SK-N-SH (cell line): ENCODE results near the gene NTSR1. TPM values are rescaled to one million over a fixed set of nuclear protein-coding genes. Genes with fewer than 3 reads are reported as not detected.

Experiments
- CTCF ChIA-PET: fragments of 300-600, 350-600 bp; formaldehyde crosslinking; extraction: SDS; loops from one replicate; lab custom pipeline; 2021; lab: Yijun Ruan, JAX
- POLR2A ChIA-PET: fragments of 350-600 bp; sonication (Branson Sonifier 250); formaldehyde crosslinking; extraction: SDS; loops from one replicate; lab custom pipeline; 2020; ENCODE audit warnings: antibody characterized with exemption, inconsistent platforms; lab: Yijun Ruan, JAX
- DNase-seq: peaks from one replicate; pipeline ENCODE4 v3.0.0; 2012
- H2AFZ ChIP-seq: fragments of 200-600 bp; sonication (generic); 2 replicates; pipeline ENCODE4 v1.8.1; 2016; ENCODE audit warnings: antibody characterized with exemption, mild to moderate bottlenecking, low read depth
- H3F3A ChIP-seq: fragments of 200-600 bp; sonication (generic); replicated peaks from 2 replicates; pipeline ENCODE3; 2016; ENCODE audit warnings: antibody characterized with exemption, mild to moderate bottlenecking; ENCODE audit not compliant: insufficient read depth
- H3K27ac ChIP-seq, 2 experiments: fragments of 200-500 bp in 1 of 2; fragments of 200-600 bp in 1 of 2; sonication (Bioruptor generic) in 1 of 2; sonication (generic), shearing (Covaris generic) in 1 of 2; 2 replicates each; pipeline versions ENCODE4 v1.5.1 to v1.6.1; 2014 to 2016; ENCODE audit warnings: low read depth in 2 of 2, inconsistent platforms in 1 of 2, low read length in 1 of 2, mild to moderate bottlenecking in 1 of 2, mixed read lengths in 1 of 2
- H3K27me3 ChIP-seq: fragments of 200-600 bp; sonication (generic), shearing (Covaris generic); 2 replicates; pipeline ENCODE4 v1.6.1; 2016; ENCODE audit warnings: mixed run types; ENCODE audit not compliant: insufficient read depth
- H3K36me3 ChIP-seq, 2 experiments: fragments of 200-500 bp in 1 of 2; fragments of 200-600 bp in 1 of 2; sonication (Bioruptor generic) in 1 of 2; sonication (generic) in 1 of 2; replicated peaks in 1 of 2; 2 replicates each; pipeline versions ENCODE3 to v1.5.1; 2014 to 2016; ENCODE audit warnings: low read length in 1 of 2, mild to moderate bottlenecking in 1 of 2; ENCODE audit not compliant: insufficient read depth in 2 of 2, control insufficient read depth in 1 of 2
- H3K4me1 ChIP-seq, 2 experiments: fragments of 200-500 bp in 1 of 2; fragments of 200-600 bp in 1 of 2; sonication (Bioruptor generic) in 1 of 2; sonication (generic), shearing (Covaris generic) in 1 of 2; 2 replicates each; pipeline versions ENCODE4 v1.5.1 to v1.6.1; 2014 to 2016; ENCODE audit warnings: low read depth in 1 of 2, low read length in 1 of 2, mixed run types in 1 of 2; ENCODE audit not compliant: insufficient read depth in 2 of 2, control insufficient read depth in 1 of 2
- H3K4me2 ChIP-seq: fragments of 200-600 bp; sonication (generic), shearing (Covaris generic); 2 replicates; pipeline ENCODE4 v1.6.1; 2017; ENCODE audit warnings: mixed run types
- H3K4me3 ChIP-seq, 2 experiments: fragments of 200-500 bp in 1 of 2; fragments of 200-600 bp in 1 of 2; sonication (Bioruptor generic) in 1 of 2; sonication (generic), shearing (Covaris generic) in 1 of 2; 2 replicates each; pipeline versions ENCODE4 v1.5.1 to v1.8.1; 2014 to 2016; ENCODE audit warnings: low read depth in 2 of 2, inconsistent platforms in 1 of 2, low read length in 1 of 2, mild to moderate bottlenecking in 1 of 2, mixed read lengths in 1 of 2, moderate library complexity in 1 of 2
- H3K79me2 ChIP-seq: fragments of 200-600 bp; sonication (generic); 2 replicates; pipeline ENCODE4 v1.8.1; 2017; ENCODE audit warnings: mild to moderate bottlenecking; ENCODE audit not compliant: insufficient read depth
- H3K9ac ChIP-seq: fragments of 200-600 bp; sonication (generic); 2 replicates; pipeline ENCODE4 v1.6.1; 2017; ENCODE audit warnings: mixed run types
- H3K9me2 ChIP-seq: fragments of 200-600 bp; sonication (generic); 2 replicates; pipeline ENCODE4 v1.6.1; 2017; ENCODE audit warnings: mixed run types
- H3K9me3 ChIP-seq: fragments of 200-600 bp; sonication (generic); 2 replicates; pipeline ENCODE4 v1.6.1; 2017; ENCODE audit warnings: mixed run types, mild to moderate bottlenecking, moderate library complexity
- H4K20me1 ChIP-seq: fragments of 200-600 bp; sonication (generic); 2 replicates; pipeline ENCODE4 v1.6.1; 2017; ENCODE audit warnings: mild to moderate bottlenecking, mixed run types; ENCODE audit not compliant: insufficient read depth
- CHD2 ChIP-seq: fragments of 150-350 bp; IDR thresholded peaks from 2 replicates; pipeline ENCODE4 v1.6.1; 2018; ENCODE audit warnings: low read length; ENCODE audit not compliant: partially characterized antibody
- ELF1 ChIP-seq: IDR thresholded peaks from 2 replicates; pipeline ENCODE4 v1.4.0; 2012
- EP300 ChIP-seq, 2 experiments: IDR thresholded peaks; 2 replicates each; pipeline versions ENCODE4 v1.4.0 to v1.6.1; 2012; ENCODE audit warnings: borderline replicate concordance in 1 of 2, low read depth in 1 of 2, low read length in 1 of 2
- EZH2phosphoT487 ChIP-seq: fragments of 200-600 bp; sonication (generic); IDR thresholded peaks from 2 replicates; pipeline ENCODE4 v1.6.1; 2017; ENCODE audit warnings: low read depth, mixed run types, mild to moderate bottlenecking, antibody characterized with exemption, moderate library complexity, borderline replicate concordance
- FOXJ3 ChIP-seq: sonication (generic); formaldehyde crosslinking; IDR thresholded peaks from 2 replicates; pipeline ENCODE4 v1.5.1; 2020; ENCODE audit warnings: mild to moderate bottlenecking, missing genetic modification reagents
- FOXM1 ChIP-seq: IDR thresholded peaks from 2 replicates; pipeline ENCODE4 v1.4.0; 2012; ENCODE audit warnings: low read depth, mild to moderate bottlenecking
- GATA2 ChIP-seq: sonication (generic); formaldehyde crosslinking; IDR thresholded peaks from 2 replicates; pipeline ENCODE4 v1.5.0; 2020; ENCODE audit warnings: mild to moderate bottlenecking, missing genetic modification reagents
- JUND ChIP-seq: IDR thresholded peaks from 2 replicates; pipeline ENCODE4 v1.4.0; 2012
- MEF2A ChIP-seq: IDR thresholded peaks from 2 replicates; pipeline ENCODE4 v1.4.0; 2012; ENCODE audit warnings: low read depth, borderline replicate concordance
- POLR2AphosphoS5 ChIP-seq: IDR thresholded peaks from 2 replicates; pipeline ENCODE4 v1.6.1; 2012; ENCODE audit warnings: low read depth, low read length
- RAD21 ChIP-seq: IDR thresholded peaks from 2 replicates; pipeline ENCODE4 v1.6.1; 2012; ENCODE audit warnings: mild to moderate bottlenecking, low read length
- RCOR1 ChIP-seq: fragments of 150-350 bp; IDR thresholded peaks from 2 replicates; pipeline ENCODE4 v1.6.1; 2017; ENCODE audit warnings: antibody characterized with exemption, low read length
- SIN3A ChIP-seq: IDR thresholded peaks from 2 replicates; pipeline ENCODE4 v1.6.1; 2012; ENCODE audit warnings: low read depth, mild to moderate bottlenecking, low read length, moderate library complexity, borderline replicate concordance
- TCF12 ChIP-seq: IDR thresholded peaks from 2 replicates; pipeline ENCODE4 v1.4.0; 2012
- TEAD4 ChIP-seq: IDR thresholded peaks from 2 replicates; pipeline ENCODE4 v1.4.0; 2012; ENCODE audit warnings: mild to moderate bottlenecking, borderline replicate concordance; ENCODE audit not compliant: insufficient read depth
- YY1 ChIP-seq: IDR thresholded peaks from 2 replicates; pipeline ENCODE4 v1.4.0; 2012; ENCODE audit warnings: low read depth, mild to moderate bottlenecking
- WGBS: methylation state at CpG from one replicate; pipeline ENCODE4 v1.1.6; 2017; ENCODE audit warnings: low lambda C conversion rate; 5-methylcytosine and 5-hydroxymethylcytosine counted together
- polyA plus RNA-seq, 3 experiments: library from polyadenylated mRNA; depleted of rRNA; stranded (reverse); fragments of >200 nt; gene quantifications; 2 replicates each; pipeline ENCODE4 v1.2.3, GENCODE V29; 2012
- TF ChIP-seq, protein P1 (sequence below): fragments of 200-600 bp; sonication (generic); IDR thresholded peaks from 2 replicates; pipeline ENCODE4 v1.6.1; 2017; ENCODE audit warnings: antibody characterized with exemption, mild to moderate bottlenecking, moderate library complexity
- TF ChIP-seq, protein P2 (sequence below): fragments of 150-350 bp; IDR thresholded peaks from 2 replicates; pipeline ENCODE4 v1.6.1; 2016; ENCODE audit warnings: mild to moderate bottlenecking, low read depth, low read length
- TF ChIP-seq, protein P3 (sequence below): IDR thresholded peaks from 2 replicates; pipeline ENCODE4 v1.4.0; 2012; ENCODE audit warnings: low read depth, borderline replicate concordance
- TF ChIP-seq, protein P4 (sequence below): IDR thresholded peaks from 2 replicates; pipeline ENCODE4 v1.4.0; 2012; ENCODE audit warnings: low read depth

NTSR1 gene
- polyA plus RNA-seq, 1 of the 3 experiments (the other 2 are of a cell fraction) = 8.2 TPM

DNA sequence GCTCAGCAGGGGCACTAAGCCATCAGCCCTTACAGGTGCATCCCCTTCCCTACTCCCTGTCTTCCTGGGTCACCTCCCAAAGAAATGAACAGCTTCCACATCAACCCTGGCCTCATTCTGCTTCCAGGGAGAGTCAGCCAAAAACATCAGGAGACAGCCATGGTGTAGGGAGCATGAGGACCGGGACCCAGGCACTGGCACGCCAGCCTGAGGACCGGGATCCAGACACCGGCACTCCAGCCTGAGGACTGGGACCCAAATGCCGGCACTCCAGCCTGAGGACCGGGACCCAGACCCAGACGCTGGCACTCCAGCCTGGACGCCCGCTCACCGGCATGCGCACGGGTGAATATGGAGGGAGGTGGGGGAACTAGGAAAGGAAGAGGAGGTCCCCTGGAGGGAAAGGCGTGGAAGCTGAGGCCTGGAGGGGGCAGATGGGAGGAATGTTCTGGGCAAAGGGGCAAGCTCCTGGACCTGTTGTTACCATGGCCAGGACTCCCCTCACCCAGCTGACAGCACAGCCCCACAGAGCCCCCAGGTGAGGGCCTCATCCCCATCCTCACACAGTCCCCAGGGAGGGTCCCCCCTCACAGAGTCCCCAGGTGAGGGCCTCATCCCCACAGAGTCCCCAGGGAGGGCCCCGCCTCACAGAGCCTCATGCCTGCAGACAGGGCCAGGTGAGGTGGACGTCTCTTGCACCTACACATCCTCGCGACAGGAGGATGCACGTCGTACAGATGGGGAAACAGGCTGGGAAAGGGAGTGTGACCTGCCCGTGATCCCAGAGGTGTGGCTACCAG is 61.7 kb downstream of the NTSR1 start:
- WGBS = 87% methylated on average over 19 of the region's 20 CpGs
- Histone ChIP-seq H4K20me1 (no peaks in the 10 kb centered on the region), H3K27me3 (no peaks in the 10 kb centered on the region), H3K9ac (no peak overlapping the region), H3F3A (no peaks in the 10 kb centered on the region), H3K36me3 (no peaks in the 10 kb centered on the region), H3K9me3 (no peaks in the 10 kb centered on the region), H3K9me2 (no peaks in the 10 kb centered on the region), H3K79me2 (no peaks in the 10 kb centered on the region), H3K4me2 (no peak overlapping the region), H2AFZ (no peak overlapping the region), H3K4me3 (no peak overlapping the region), H3K4me1 (peaks cover 0 to 21% of the 10 kb centered on the region in 2 experiments; a peak in 2 of 4 replicates), H3K27ac (no peak overlapping the region)
- no peak for DNase-seq
- ChIA-PET POLR2A (no interaction called here), CTCF (interaction anchor here (1.7 kb wide), 1 partner anchor 21 kb away, joined by 6 read pairs; no protein-coding TSS in a partner anchor)
- TF ChIP-seq SIN3A = no peak
- no peak for TF ChIP-seq POLR2AphosphoS5
- TF ChIP-seq, protein P1, sequence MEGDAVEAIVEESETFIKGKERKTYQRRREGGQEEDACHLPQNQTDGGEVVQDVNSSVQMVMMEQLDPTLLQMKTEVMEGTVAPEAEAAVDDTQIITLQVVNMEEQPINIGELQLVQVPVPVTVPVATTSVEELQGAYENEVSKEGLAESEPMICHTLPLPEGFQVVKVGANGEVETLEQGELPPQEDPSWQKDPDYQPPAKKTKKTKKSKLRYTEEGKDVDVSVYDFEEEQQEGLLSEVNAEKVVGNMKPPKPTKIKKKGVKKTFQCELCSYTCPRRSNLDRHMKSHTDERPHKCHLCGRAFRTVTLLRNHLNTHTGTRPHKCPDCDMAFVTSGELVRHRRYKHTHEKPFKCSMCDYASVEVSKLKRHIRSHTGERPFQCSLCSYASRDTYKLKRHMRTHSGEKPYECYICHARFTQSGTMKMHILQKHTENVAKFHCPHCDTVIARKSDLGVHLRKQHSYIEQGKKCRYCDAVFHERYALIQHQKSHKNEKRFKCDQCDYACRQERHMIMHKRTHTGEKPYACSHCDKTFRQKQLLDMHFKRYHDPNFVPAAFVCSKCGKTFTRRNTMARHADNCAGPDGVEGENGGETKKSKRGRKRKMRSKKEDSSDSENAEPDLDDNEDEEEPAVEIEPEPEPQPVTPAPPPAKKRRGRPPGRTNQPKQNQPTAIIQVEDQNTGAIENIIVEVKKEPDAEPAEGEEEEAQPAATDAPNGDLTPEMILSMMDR = no peak
- TF ChIP-seq YY1 = no peak
- TF ChIP-seq FOXM1 = no peak
- TF ChIP-seq, protein P2, sequence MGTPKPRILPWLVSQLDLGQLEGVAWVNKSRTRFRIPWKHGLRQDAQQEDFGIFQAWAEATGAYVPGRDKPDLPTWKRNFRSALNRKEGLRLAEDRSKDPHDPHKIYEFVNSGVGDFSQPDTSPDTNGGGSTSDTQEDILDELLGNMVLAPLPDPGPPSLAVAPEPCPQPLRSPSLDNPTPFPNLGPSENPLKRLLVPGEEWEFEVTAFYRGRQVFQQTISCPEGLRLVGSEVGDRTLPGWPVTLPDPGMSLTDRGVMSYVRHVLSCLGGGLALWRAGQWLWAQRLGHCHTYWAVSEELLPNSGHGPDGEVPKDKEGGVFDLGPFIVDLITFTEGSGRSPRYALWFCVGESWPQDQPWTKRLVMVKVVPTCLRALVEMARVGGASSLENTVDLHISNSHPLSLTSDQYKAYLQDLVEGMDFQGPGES = no peak
- no peak for TF ChIP-seq EZH2phosphoT487
- no peak for TF ChIP-seq TCF12
- TF ChIP-seq, protein P3, sequence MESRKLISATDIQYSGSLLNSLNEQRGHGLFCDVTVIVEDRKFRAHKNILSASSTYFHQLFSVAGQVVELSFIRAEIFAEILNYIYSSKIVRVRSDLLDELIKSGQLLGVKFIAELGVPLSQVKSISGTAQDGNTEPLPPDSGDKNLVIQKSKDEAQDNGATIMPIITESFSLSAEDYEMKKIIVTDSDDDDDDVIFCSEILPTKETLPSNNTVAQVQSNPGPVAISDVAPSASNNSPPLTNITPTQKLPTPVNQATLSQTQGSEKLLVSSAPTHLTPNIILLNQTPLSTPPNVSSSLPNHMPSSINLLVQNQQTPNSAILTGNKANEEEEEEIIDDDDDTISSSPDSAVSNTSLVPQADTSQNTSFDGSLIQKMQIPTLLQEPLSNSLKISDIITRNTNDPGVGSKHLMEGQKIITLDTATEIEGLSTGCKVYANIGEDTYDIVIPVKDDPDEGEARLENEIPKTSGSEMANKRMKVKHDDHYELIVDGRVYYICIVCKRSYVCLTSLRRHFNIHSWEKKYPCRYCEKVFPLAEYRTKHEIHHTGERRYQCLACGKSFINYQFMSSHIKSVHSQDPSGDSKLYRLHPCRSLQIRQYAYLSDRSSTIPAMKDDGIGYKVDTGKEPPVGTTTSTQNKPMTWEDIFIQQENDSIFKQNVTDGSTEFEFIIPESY = no peak
- no peak for TF ChIP-seq FOXJ3 (CRISPR knock-in tag)
- TF ChIP-seq EP300 (IDR thresholded peaks at IDR 0.05; ENCODE audit: borderline replicate concordance in 1 of 2, low read depth in 1 of 2, low read length in 1 of 2) = no peak
- no peak for TF ChIP-seq ELF1
- TF ChIP-seq JUND = no peak
- no peak for TF ChIP-seq MEF2A
- no peak for TF ChIP-seq CHD2
- TF ChIP-seq, protein P4, sequence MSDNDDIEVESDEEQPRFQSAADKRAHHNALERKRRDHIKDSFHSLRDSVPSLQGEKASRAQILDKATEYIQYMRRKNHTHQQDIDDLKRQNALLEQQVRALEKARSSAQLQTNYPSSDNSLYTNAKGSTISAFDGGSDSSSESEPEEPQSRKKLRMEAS = no peak
- TF ChIP-seq RAD21 = no peak
- TF ChIP-seq GATA2 = no peak
- no peak for TF ChIP-seq TEAD4
- no peak for TF ChIP-seq RCOR1
